ENCODE results near the gene PPP1R26.

- no peak for TF ChIP-seq EZH2 (IDR thresholded peaks at IDR 0.05; ENCODE audit: borderline replicate concordance, insufficient read depth, low read length, poor library complexity, severe bottlenecking)
- no peak for TF ChIP-seq CTCF (IDR thresholded peaks at IDR 0.05; ENCODE audit: poor library complexity, severe bottlenecking)
Measured at GRCh38 chr9:135480940-135481310, 1.3 kb downstream of the PPP1R26 start.
